ENCODE results near the gene SMG1.
"Not testable (repeated sequence)": the region's sequence is repeated elsewhere in the genome, so short reads cannot be mapped to it uniquely, and the experiment has no call there.

SMG1 gene

GRCh38 chr16:18933501-18933900 lies 7.3 kb upstream of the SMG1 start:
- no peak for DNase-seq (ENCODE audit: low read depth in 2 of 2)

- no peak for DNase-seq (ENCODE audit: low read depth in 2 of 2)
Observed at GRCh38 chr16:18932243-18932987, 6.2 kb upstream of the SMG1 start.

GRCh38 chr16:18931756-18932155 lies 5.5 kb upstream of the SMG1 start:
- no peak for DNase-seq (ENCODE audit: low read depth in 2 of 2)

- not testable (repeated sequence) for DNase-seq (ENCODE audit: low read depth in 2 of 2)
Observed at GRCh38 chr16:18930095-18930494, 3.9 kb upstream of the SMG1 start.

- not testable (repeated sequence) for DNase-seq (ENCODE audit: low read depth in 2 of 2)
Observed at GRCh38 chr16:18928073-18928472, 1.9 kb upstream of the SMG1 start.

- peak; percentile 21 to 46 for DNase-seq (ENCODE audit: low read depth in 2 of 2)
Observed at GRCh38 chr16:18925215-18925985, 808 bp downstream of the SMG1 start.

GRCh38 chr16:18923935-18924334 lies 2.3 kb downstream of the SMG1 start:
- not testable (repeated sequence) for DNase-seq (ENCODE audit: low read depth in 2 of 2)

- DNase-seq (ENCODE audit: low read depth in 2 of 2): not testable (repeated sequence)
Observed at GRCh38 chr16:18923124-18923523, 3.1 kb downstream of the SMG1 start.

GRCh38 chr16:18909585-18909984 lies 16.6 kb downstream of the SMG1 start:
- DNase-seq (ENCODE audit: low read depth in 2 of 2): not testable (repeated sequence)

GRCh38 chr16:18908716-18909115 lies 17.5 kb downstream of the SMG1 start:
- DNase-seq (ENCODE audit: low read depth in 2 of 2): not testable (repeated sequence)

GRCh38 chr16:18902778-18903177 lies 23.4 kb downstream of the SMG1 start:
- not testable (repeated sequence) for DNase-seq (ENCODE audit: low read depth in 2 of 2)

- DNase-seq (ENCODE audit: low read depth in 2 of 2): not testable (repeated sequence)
Observed at GRCh38 chr16:18902044-18902443, 24.2 kb downstream of the SMG1 start.

- not testable (repeated sequence) for DNase-seq (ENCODE audit: low read depth in 2 of 2)
Observed at GRCh38 chr16:18901194-18901593, 25.0 kb downstream of the SMG1 start.

- not testable (repeated sequence) for DNase-seq (ENCODE audit: low read depth in 2 of 2)
Observed at GRCh38 chr16:18884456-18884855, 41.8 kb downstream of the SMG1 start.

GRCh38 chr16:18877734-18878133 lies 48.5 kb downstream of the SMG1 start:
- not testable (repeated sequence) for DNase-seq (ENCODE audit: low read depth in 2 of 2)

- DNase-seq (ENCODE audit: low read depth in 2 of 2): not testable (repeated sequence)
Observed at GRCh38 chr16:18877259-18877658, 48.9 kb downstream of the SMG1 start.

- DNase-seq (ENCODE audit: low read depth in 2 of 2): not testable (repeated sequence)
Observed at GRCh38 chr16:18876301-18876700, 49.9 kb downstream of the SMG1 start.

- DNase-seq (ENCODE audit: low read depth in 2 of 2): not testable (repeated sequence)
Observed at GRCh38 chr16:18869043-18869771, 57.0 kb downstream of the SMG1 start.

GRCh38 chr16:18866277-18866823 lies 59.9 kb downstream of the SMG1 start:
- not testable (repeated sequence) for DNase-seq (ENCODE audit: low read depth in 2 of 2)

GRCh38 chr16:18862891-18863290 lies 63.3 kb downstream of the SMG1 start:
- not testable (repeated sequence) for DNase-seq (ENCODE audit: low read depth in 2 of 2)

GRCh38 chr16:18855196-18855595 lies 71.0 kb downstream of the SMG1 start:
- DNase-seq (ENCODE audit: low read depth in 2 of 2): no peak

- no peak for DNase-seq (ENCODE audit: low read depth in 2 of 2)
Observed at GRCh38 chr16:18853694-18854093, 72.5 kb downstream of the SMG1 start.
